Measurements from ENCODE around the gene KCNA3.

DNA sequence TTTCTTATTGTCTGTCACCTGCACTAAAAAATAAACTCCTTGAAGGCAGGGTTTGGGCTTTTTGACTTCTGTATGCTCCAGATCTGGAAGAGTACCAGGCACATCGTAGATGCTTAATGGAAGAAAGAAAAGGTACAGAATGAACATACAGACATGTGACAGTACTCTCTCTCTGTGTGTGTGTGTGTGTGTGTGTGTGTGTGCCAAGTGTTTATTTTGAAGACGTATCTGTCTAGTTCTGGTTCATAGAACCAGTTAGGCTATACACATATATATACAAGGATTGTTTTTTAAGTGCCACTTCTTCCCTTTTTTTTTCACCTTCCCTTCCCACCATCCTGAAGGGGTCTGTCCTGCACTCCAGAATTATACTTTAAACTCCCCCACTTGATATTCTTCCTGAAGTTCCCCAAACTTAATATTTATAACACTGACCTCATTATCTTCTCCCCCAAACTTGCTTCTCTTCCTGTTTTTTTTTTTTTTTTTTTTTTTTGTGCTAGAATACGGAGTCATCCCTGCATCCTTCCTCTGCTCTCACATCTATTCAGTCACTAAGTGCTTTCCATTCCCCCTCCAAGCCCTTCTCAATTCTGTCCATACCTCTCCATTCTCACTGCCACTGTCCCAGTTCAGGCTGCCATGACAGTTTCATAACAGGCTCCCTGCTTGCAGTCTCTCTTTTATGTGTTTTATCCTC, 5.4 kb upstream of the KCNA3 start:
- TF ChIP-seq, protein P1, sequence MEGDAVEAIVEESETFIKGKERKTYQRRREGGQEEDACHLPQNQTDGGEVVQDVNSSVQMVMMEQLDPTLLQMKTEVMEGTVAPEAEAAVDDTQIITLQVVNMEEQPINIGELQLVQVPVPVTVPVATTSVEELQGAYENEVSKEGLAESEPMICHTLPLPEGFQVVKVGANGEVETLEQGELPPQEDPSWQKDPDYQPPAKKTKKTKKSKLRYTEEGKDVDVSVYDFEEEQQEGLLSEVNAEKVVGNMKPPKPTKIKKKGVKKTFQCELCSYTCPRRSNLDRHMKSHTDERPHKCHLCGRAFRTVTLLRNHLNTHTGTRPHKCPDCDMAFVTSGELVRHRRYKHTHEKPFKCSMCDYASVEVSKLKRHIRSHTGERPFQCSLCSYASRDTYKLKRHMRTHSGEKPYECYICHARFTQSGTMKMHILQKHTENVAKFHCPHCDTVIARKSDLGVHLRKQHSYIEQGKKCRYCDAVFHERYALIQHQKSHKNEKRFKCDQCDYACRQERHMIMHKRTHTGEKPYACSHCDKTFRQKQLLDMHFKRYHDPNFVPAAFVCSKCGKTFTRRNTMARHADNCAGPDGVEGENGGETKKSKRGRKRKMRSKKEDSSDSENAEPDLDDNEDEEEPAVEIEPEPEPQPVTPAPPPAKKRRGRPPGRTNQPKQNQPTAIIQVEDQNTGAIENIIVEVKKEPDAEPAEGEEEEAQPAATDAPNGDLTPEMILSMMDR (IDR thresholded peaks at IDR 0.05), result no peak
- TF ChIP-seq EP300 (IDR thresholded peaks at IDR 0.05), result no peak
